ENCODE data around the gene RASA3. TPM values are rescaled to one million over a fixed set of nuclear protein-coding genes. Genes with fewer than 3 reads are reported as not detected.

Gene RASA3
- total RNA-seq, 2 experiments from 2014 or later, result 28.9 to 32.3 TPM

GRCh38 chr13:114154476-114154875 lies 22.1 kb upstream of the RASA3 start:
- peak; percentile 59 for DNase-seq
- Mint-ChIP-seq H3K36me3 (ENCODE audit: low read depth) (no peaks in the 10 kb centered on the region), H3K4me3 (peak overlapping the region; percentile 26), H3K9me3 (peaks cover 5% of the 10 kb centered on the region), H3K27me3 (no peaks in the 10 kb centered on the region), H3K4me1 (ENCODE audit: low read depth) (peaks cover 66% of the 10 kb centered on the region), H3K27ac (peak overlapping the region; percentile 82)
- TF ChIP-seq CTCF (IDR thresholded peaks at IDR 0.05), result no peak
- POLR2A ChIA-PET, result interaction anchor here (1.8 kb wide), 1 partner anchor 12 kb away, joined by 4 read pairs; no protein-coding TSS in a partner anchor
- CTCF ChIA-PET, result no interaction called here
- intact Hi-C loops (cut with micrococcal nuclease), result no loop called here
- peak; percentile 76 for ATAC-seq

GRCh38 chr13:114153485-114154080 lies 21.2 kb upstream of the RASA3 start:
- no peaks in the 10 kb centered on the region for H3K36me3 Mint-ChIP-seq (ENCODE audit: low read depth)
- TF ChIP-seq CTCF (IDR thresholded peaks at IDR 0.05), result no peak
- ChIA-PET CTCF (no interaction called here), POLR2A (interaction anchor here (0.6 to 1.8 kb wide), 2 partner anchors 11 to 13 kb away, joined by 3 to 4 read pairs; no protein-coding TSS in a partner anchor)
- H3K4me1 Mint-ChIP-seq (ENCODE audit: low read depth), result peaks cover 71% of the 10 kb centered on the region
- DNase-seq, result no peak
- H3K27me3 Mint-ChIP-seq, result no peaks in the 10 kb centered on the region
- ATAC-seq, result no peak
- peaks cover 5% of the 10 kb centered on the region for H3K9me3 Mint-ChIP-seq
- intact Hi-C loops (cut with micrococcal nuclease), result no loop called here
- peak overlapping the region; percentile 26 for H3K4me3 Mint-ChIP-seq
- H3K27ac Mint-ChIP-seq, result peak overlapping the region; percentile 82

GRCh38 chr13:114152831-114153371 lies 20.5 kb upstream of the RASA3 start:
- ChIA-PET POLR2A (interaction anchor here (1.0 to 2.2 kb wide), 4 partner anchors 9 to 26 kb away, joined by 3 to 8 read pairs (median 5); no protein-coding TSS in a partner anchor), CTCF (no interaction called here)
- Mint-ChIP-seq H3K4me1 (ENCODE audit: low read depth) (peaks cover 73% of the 10 kb centered on the region), H3K36me3 (ENCODE audit: low read depth) (no peaks in the 10 kb centered on the region), H3K9me3 (peaks cover 5% of the 10 kb centered on the region), H3K4me3 (no peak overlapping the region), H3K27ac (no peak overlapping the region), H3K27me3 (no peaks in the 10 kb centered on the region)
- intact Hi-C loops (cut with micrococcal nuclease), result no loop called here
- no peak for TF ChIP-seq CTCF (IDR thresholded peaks at IDR 0.05)
- DNase-seq, result no peak
- ATAC-seq, result no peak

GRCh38 chr13:114152285-114152645 lies 19.8 kb upstream of the RASA3 start:
- H3K4me3 Mint-ChIP-seq, result no peak overlapping the region
- no peak for TF ChIP-seq CTCF (IDR thresholded peaks at IDR 0.05)
- ATAC-seq, result no peak
- ChIA-PET POLR2A (interaction anchor here (1.0 to 2.2 kb wide), 4 partner anchors 10 to 26 kb away, joined by 3 to 8 read pairs (median 5); no protein-coding TSS in a partner anchor), CTCF (interaction anchor here (1.3 to 1.9 kb wide), 2 partner anchors 9 to 74 kb away, joined by 5 read pairs; no protein-coding TSS in a partner anchor)
- H3K27ac Mint-ChIP-seq, result no peak overlapping the region
- intact Hi-C loops (cut with micrococcal nuclease), result no loop called here
- no peaks in the 10 kb centered on the region for H3K27me3 Mint-ChIP-seq
- H3K9me3 Mint-ChIP-seq, result peaks cover 5% of the 10 kb centered on the region
- H3K36me3 Mint-ChIP-seq (ENCODE audit: low read depth), result no peaks in the 10 kb centered on the region
- no peak for DNase-seq
- H3K4me1 Mint-ChIP-seq (ENCODE audit: low read depth), result peaks cover 71% of the 10 kb centered on the region

Data from activated CD8-positive, alpha-beta T cell treated with anti-CD3 and anti-CD28 coated beads for 36 hours (primary cell).